Natural killer cell treated with Interleukin-12 subunit alpha and Interleukin-12 subunit beta and Interleukin-15 and Interleukin-18, amount 100 ng/mL, for 72 hours (primary cell): ENCODE data around the gene AAK1. TPM values are rescaled to one million over a fixed set of nuclear protein-coding genes. Genes with fewer than 3 reads are reported as not detected.

ENCODE experiments used
- ATAC-seq, 2 donors: fragments of 150-1000 bp; cut with Tn5 transposase in 1 of 2; sonication (Bioruptor Pico), chemical (Tn5 transposase) in 1 of 2; 2 replicates each; pipeline ENCODE4 v1.10.0; 2021
- DNase-seq: peaks from one replicate; pipeline ENCODE4 v3.0.0; 2022; ENCODE audit warnings: low spot score
- H3K27ac Mint-ChIP-seq, 2 donors: 1 replicate in 1 of 2; 2 replicates in 1 of 2; pipeline ENCODE4 v1.8.0; 2022; ENCODE audit warnings: mixed read lengths in 2 of 2, mild to moderate bottlenecking in 1 of 2, moderate library complexity in 1 of 2
- H3K27me3 Mint-ChIP-seq, 2 donors: 1 replicate in 1 of 2; 2 replicates in 1 of 2; pipeline ENCODE4 v1.8.0; 2022; ENCODE audit warnings: mixed read lengths in 2 of 2
- H3K36me3 Mint-ChIP-seq: one replicate; pipeline ENCODE4 v1.8.0; 2022; ENCODE audit warnings: mixed read lengths
- H3K4me1 Mint-ChIP-seq, 2 donors: 1 replicate in 1 of 2; 2 replicates in 1 of 2; pipeline ENCODE4 v1.8.0; 2022; ENCODE audit warnings: low read depth in 2 of 2, mixed read lengths in 2 of 2, mild to moderate bottlenecking in 1 of 2
- H3K4me3 Mint-ChIP-seq: one replicate; pipeline ENCODE4 v1.8.0; 2022; ENCODE audit warnings: mixed read lengths
- H3K9me3 Mint-ChIP-seq: 2 replicates; pipeline ENCODE4 v1.8.0; 2022; ENCODE audit warnings: mixed read lengths
- total RNA-seq, 2 donors: library from RNA; stranded (reverse); gene quantifications; one replicate each; pipeline ENCODE4 v1.2.3, GENCODE V29; 2022

The AAK1 gene
- 100 to 1,000 TPM in 1 of 2 donors, 10 to 100 TPM in 1; 97.1 to 114 TPM for total RNA-seq

DNA sequence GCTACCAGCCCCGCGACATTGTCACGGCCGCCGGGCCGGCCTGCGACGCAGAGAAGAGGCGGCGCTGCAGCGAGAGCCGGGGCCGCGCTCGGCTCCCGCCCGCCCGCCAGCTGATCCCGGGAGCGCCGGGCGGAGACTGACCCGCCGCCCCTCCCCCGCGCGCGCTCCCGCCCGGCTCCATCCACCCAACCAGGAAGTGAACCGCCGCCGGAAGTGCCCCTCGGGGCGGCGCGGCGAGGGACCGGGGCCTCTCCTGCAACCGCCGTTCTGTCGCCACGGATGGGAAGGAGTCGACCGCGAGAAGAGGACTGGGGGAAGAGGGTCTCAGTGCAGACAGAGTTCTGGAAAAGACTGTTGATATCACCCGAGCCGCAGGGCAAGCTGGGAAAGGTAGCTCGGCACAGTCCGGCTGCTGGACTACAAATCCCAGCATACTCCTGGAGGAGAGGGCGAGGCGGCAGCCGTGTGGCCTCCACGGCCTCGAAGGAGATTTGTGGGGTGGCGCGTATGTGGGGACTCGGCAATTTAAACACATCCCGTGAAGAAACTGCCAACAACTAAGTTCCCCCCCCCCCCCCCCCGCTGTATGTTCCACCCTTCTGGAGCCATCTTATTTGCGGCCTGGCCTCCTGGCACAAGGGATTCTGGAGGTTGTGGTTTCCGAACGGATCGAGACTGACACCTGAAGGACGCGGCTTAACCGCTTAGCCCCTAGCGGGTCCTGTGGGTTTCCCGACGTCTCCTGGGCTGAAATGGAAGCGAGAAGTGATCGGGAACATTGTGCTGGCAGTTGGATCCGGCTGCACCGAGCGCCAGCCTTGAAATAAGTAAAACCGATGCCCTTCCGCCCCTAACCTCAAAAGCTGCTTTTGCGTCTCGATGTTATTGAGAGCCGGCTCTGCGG, at the start of gene AAK1:
AAK1 (minus strand) TSS at position 138 of the 904 bp plus-strand sequence. CDS start 699 bp downstream, outside the sequence.
- peak; percentile 80 to 89 for ATAC-seq
- peaks cover 7% of the 10 kb centered on the region for H3K36me3 Mint-ChIP-seq
- peaks cover 64 to 77% of the 10 kb centered on the region in 2 donors for H3K4me1 Mint-ChIP-seq

DNA sequence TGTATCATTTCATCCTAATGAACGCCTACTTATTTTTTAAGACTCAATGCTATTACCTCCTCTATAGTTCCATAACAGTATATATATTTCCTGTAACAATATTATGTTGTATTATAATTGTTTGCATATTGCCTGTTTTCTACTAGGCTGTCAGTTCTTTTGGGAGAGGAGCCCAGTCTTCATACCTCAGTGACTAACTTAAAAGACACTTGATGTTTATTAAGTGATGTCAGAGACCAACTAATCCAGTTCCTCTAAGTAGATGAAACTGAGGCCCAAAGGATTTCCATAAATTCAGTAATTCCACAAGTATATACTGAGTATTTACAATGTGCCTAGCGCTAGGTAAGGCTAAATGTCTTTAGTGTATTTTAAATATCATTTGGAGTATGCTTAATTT, 48.9 kb upstream of the AAK1 start:
- Mint-ChIP-seq H3K9me3 (no peaks in the 10 kb centered on the region), H3K4me3 (no peak overlapping the region), H3K36me3 (no peaks in the 10 kb centered on the region), H3K4me1 (peaks cover 35 to 51% of the 10 kb centered on the region in 2 donors), H3K27ac (peak overlapping the region; percentile 72 to 75), H3K27me3 (no peaks in the 10 kb centered on the region)
- ATAC-seq (no peak), DNase-seq (no peak)

More for the DNA sequence above, at the start of gene AAK1:
- H3K9me3 Mint-ChIP-seq = no peaks in the 10 kb centered on the region
- H3K27ac Mint-ChIP-seq = peak within 1 kb of the TSS; percentile 87 to 88
- H3K4me3 Mint-ChIP-seq = peak within 1 kb of the TSS; percentile 88
- no peaks in the 10 kb centered on the region for H3K27me3 Mint-ChIP-seq
- peak; percentile 89 for DNase-seq

DNA sequence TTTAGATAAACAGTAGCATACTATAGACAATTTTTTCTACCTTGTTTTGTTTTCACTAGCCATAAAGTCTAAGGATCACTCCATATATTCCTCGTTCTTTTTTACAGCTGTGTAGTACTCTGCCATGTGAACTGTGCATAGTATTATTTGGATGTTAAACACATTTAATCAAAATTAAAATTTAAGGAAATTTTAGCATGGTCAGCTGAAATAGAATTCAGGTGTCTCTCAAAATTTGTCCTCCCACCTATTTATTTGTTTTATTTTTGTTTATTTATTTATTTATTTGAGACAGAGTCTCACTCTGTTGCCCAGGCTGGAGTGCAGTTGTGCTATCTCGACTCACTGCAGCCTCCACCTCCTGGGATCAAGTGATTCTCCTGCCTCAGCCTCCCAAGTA, 46.4 kb upstream of the AAK1 start:
- ATAC-seq = no peak
- no peak overlapping the region for H3K4me3 Mint-ChIP-seq
- H3K27ac Mint-ChIP-seq = peak overlapping the region in 1 of 2 donors; percentile 47
- H3K4me1 Mint-ChIP-seq = peaks cover 36 to 49% of the 10 kb centered on the region in 2 donors
- no peaks in the 10 kb centered on the region for H3K9me3 Mint-ChIP-seq
- DNase-seq = no peak
- H3K27me3 Mint-ChIP-seq = no peaks in the 10 kb centered on the region
- no peaks in the 10 kb centered on the region for H3K36me3 Mint-ChIP-seq

DNA sequence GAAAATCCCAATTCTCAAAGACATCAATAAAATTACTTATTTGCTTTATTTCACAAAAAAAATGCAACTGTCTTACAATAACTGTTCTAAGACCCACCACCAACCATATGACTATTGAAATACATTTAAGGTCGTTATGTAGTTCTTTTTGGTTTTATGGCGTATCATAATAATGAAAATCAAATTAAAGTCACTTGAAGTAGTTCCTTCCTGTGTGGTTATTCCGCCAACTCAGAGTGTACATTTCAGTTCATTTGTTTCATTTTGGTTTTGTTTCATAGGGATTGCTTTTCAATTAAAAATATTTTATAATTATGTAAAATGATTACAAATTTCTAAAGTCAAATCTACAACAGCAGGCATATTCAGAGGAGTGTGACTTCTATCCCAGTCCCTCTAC, 45.9 kb upstream of the AAK1 start:
- peaks cover 39 to 52% of the 10 kb centered on the region in 2 donors for H3K4me1 Mint-ChIP-seq
- no peaks in the 10 kb centered on the region for H3K9me3 Mint-ChIP-seq
- H3K27ac Mint-ChIP-seq = peak overlapping the region; percentile 14 to 82
- ATAC-seq (no peak), DNase-seq (no peak)
- peak overlapping the region; percentile 41 for H3K4me3 Mint-ChIP-seq
- H3K36me3 Mint-ChIP-seq = no peaks in the 10 kb centered on the region
- H3K27me3 Mint-ChIP-seq = no peaks in the 10 kb centered on the region

DNA sequence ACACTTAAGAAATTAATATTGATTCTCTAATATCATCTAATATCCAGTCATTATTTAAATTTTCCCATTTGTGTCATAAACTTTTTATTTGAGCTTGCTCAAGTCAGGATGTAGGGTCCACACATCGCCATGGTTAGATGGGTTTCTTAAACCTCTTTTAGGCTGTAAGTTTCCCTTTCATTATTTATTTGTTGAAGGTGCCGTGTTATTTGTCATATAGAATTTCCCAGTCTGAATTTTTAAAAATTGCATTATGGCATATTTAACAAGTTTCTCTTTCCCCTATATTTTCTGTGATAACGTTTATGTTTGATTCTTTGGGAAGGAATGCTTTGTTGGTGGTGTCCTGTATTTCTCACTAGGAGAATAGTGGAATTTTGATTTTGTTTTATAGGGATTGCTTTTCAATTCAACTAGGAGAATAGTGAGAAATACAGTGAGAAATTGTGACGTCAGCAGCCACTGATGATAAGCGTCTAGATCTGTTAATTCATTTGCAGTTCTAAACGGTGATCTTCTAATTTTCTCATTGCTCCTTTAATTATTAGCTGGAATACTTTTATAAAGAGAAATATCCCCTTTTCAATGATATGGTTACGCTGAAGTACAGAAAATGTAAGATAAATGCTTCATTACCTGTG, 44.6 kb upstream of the AAK1 start:
- Mint-ChIP-seq H3K4me1 (peaks cover 34 to 52% of the 10 kb centered on the region in 2 donors), H3K4me3 (no peak overlapping the region), H3K27ac (no peak overlapping the region), H3K27me3 (no peaks in the 10 kb centered on the region), H3K36me3 (no peaks in the 10 kb centered on the region), H3K9me3 (no peaks in the 10 kb centered on the region)
- DNase-seq = no peak
- ATAC-seq = no peak

- DNase-seq = no peak
- Mint-ChIP-seq H3K9me3 (no peaks in the 10 kb centered on the region), H3K36me3 (no peaks in the 10 kb centered on the region), H3K4me1 (peaks cover 31 to 46% of the 10 kb centered on the region in 2 donors), H3K27ac (peak overlapping the region in 1 of 2 donors; percentile 50), H3K4me3 (no peak overlapping the region), H3K27me3 (no peaks in the 10 kb centered on the region)
- ATAC-seq = no peak
Observed at GRCh38 chr2:69686813-69687212, 43.3 kb upstream of the AAK1 start.

DNA sequence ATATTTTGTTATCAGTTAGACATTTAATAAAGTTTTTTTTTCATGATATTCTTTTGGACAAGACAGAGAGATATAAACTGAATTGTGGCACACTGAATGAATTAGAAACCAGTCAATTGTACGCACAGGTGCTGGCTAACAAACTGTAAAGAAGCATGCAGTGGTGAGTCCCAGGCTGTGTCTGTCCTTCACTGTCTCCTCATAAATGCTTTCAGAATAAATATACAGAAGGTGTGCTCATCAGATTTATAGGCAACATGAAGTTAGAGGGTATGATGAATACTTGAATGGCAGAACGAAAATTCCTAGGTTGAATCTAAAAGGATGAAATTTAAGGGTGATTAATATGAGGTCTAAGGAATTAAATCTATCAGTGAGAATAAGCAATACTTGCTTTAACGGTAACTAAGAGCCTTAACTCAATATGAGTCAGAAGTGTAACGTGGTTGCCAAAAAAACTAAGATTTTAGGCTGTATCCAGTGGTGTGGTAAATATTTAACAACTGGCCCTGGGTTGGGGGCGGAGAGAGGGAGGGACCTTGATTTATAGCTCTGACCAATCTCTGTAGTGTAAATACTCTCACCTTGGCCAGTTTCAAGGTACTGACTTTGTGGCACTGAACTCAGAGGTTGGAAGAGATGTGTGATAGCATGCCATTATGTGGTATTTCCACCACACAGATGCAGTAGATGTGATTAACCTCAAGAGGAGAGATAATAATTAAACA, 41.9 kb upstream of the AAK1 start:
- peaks cover 30 to 44% of the 10 kb centered on the region in 2 donors for H3K4me1 Mint-ChIP-seq
- H3K27me3 Mint-ChIP-seq = no peaks in the 10 kb centered on the region
- peak overlapping the region; percentile 4 to 19 for H3K27ac Mint-ChIP-seq

DNA sequence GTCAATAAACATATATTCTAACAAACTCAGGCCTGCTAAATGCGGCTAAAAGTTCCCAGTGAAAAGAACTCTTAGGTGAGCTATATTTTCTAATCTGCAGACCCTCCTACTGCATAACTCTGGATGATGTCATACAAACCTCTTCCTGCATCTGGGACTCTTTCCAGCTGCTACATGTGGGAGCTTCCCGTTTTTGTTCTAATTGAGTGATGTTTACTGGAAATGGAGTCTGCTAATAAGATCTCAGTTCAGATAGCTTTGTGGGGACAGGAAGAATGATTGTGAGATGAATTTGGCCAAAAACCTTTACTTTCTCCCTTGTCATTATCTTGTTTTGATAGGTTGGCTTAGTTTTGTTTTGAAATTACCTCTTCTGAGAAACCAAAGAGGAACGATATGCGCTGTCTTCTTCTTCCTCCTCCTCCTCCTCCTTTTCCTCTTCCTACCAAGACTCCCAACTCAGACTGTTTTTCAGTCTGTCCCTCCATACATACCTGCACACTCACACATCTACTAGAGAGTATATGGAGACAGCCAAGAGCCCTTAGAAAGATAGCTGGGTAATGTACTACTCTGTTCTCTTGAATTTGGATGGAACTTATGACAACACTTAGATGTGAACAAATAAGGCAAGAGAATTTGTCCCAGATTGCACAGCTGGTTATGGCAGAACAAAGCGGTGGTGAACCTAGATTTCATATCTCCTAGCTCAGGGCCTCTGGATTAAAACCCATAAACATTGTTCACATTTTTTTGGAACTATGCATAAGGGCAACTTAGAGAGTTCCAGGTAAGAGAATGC, 39.8 kb upstream of the AAK1 start:
- Mint-ChIP-seq H3K36me3 (no peaks in the 10 kb centered on the region), H3K27me3 (no peaks in the 10 kb centered on the region), H3K4me3 (peak overlapping the region; percentile 59), H3K4me1 (peaks cover 23 to 31% of the 10 kb centered on the region in 2 donors), H3K9me3 (no peaks in the 10 kb centered on the region), H3K27ac (peak overlapping the region; percentile 34 to 73)
- DNase-seq (no peak), ATAC-seq (no peak)

More for the DNA sequence above, 41.9 kb upstream of the AAK1 start:
- ATAC-seq = peak; percentile 64 to 90
- H3K36me3 Mint-ChIP-seq = no peaks in the 10 kb centered on the region
- H3K4me3 Mint-ChIP-seq = peak overlapping the region; percentile 9
- peak; percentile 65 for DNase-seq
- no peaks in the 10 kb centered on the region for H3K9me3 Mint-ChIP-seq

DNA sequence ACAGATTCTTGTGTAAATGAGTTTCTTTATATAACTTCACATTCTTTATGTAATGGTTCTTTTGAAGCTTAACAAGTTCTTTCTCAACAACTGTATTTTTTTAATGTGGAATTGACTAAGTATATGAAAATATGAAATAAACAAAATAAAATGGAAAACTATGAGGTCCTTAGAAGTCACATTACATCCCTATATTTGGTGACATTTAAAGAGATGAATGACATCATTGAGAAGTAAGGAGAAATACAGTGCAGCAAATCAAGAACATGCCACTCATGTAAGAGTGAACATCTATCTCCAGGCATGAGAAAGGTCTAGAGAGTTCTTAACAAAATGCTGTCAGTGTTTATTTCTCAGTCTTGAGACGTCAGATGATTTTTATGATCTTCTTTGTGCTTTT, 39.0 kb upstream of the AAK1 start:
- H3K36me3 Mint-ChIP-seq = no peaks in the 10 kb centered on the region
- H3K4me1 Mint-ChIP-seq = peaks cover 23 to 31% of the 10 kb centered on the region in 2 donors
- ATAC-seq (no peak), DNase-seq (no peak)
- H3K9me3 Mint-ChIP-seq = no peaks in the 10 kb centered on the region
- no peaks in the 10 kb centered on the region for H3K27me3 Mint-ChIP-seq
- no peak overlapping the region for H3K27ac Mint-ChIP-seq
- no peak overlapping the region for H3K4me3 Mint-ChIP-seq

GRCh38 chr2:69680001-69680675, 36.6 kb upstream of the AAK1 start:
- H3K27ac Mint-ChIP-seq = no peak overlapping the region
- no peak for DNase-seq
- H3K4me1 Mint-ChIP-seq = peaks cover 15 to 28% of the 10 kb centered on the region in 2 donors
- H3K9me3 Mint-ChIP-seq = no peaks in the 10 kb centered on the region
- H3K36me3 Mint-ChIP-seq = no peaks in the 10 kb centered on the region
- no peaks in the 10 kb centered on the region for H3K27me3 Mint-ChIP-seq
- no peak overlapping the region for H3K4me3 Mint-ChIP-seq
- ATAC-seq = no peak

- no peak overlapping the region for H3K27ac Mint-ChIP-seq
- no peaks in the 10 kb centered on the region for H3K9me3 Mint-ChIP-seq
- H3K27me3 Mint-ChIP-seq = no peaks in the 10 kb centered on the region
- H3K4me3 Mint-ChIP-seq = no peak overlapping the region
- no peak for DNase-seq
- no peak for ATAC-seq
- peaks cover 3 to 7% of the 10 kb centered on the region in 2 donors for H3K4me1 Mint-ChIP-seq
- H3K36me3 Mint-ChIP-seq = no peaks in the 10 kb centered on the region
Observed at GRCh38 chr2:69677914-69678313, 34.4 kb upstream of the AAK1 start.

- ATAC-seq (no peak), DNase-seq (no peak)
- H3K4me1 Mint-ChIP-seq = peaks cover 3 to 7% of the 10 kb centered on the region in 2 donors
Observed at GRCh38 chr2:69676146-69676545, 32.6 kb upstream of the AAK1 start.

More at GRCh38 chr2:69676146-69676545, 32.6 kb upstream of the AAK1 start:
- Mint-ChIP-seq H3K4me3 (no peak overlapping the region), H3K36me3 (no peaks in the 10 kb centered on the region), H3K27me3 (no peaks in the 10 kb centered on the region), H3K27ac (no peak overlapping the region), H3K9me3 (no peaks in the 10 kb centered on the region)
